NCI-H1105 (cell line): ENCODE measurements around the gene LEF1.
A peak's percentile ranks its signal among the peaks of the same experiment; 100 is the strongest.

ENCODE experiments used
- DNase-seq: peaks from one replicate; lab custom pipeline; 2025; lab: John Stamatoyannopoulos, UW

The LEF1 gene

GRCh38 chr4:108168671-108169523 lies at the start of gene LEF1:
LEF1 (minus strand) TSS chr4:108168932; CDS start chr4:108167767, 1,165 bp downstream.
- peak; percentile 54 for DNase-seq

- no peak for DNase-seq
These were observed 47.8 kb upstream of the LEF1 start for GRCh38 chr4:108216510-108216909.

GRCh38 chr4:108215055-108215454 lies 46.3 kb upstream of the LEF1 start:
- DNase-seq = no peak

GRCh38 chr4:108213723-108214122 lies 45.0 kb upstream of the LEF1 start:
- no peak for DNase-seq

GRCh38 chr4:108213308-108213707 lies 44.6 kb upstream of the LEF1 start:
- DNase-seq = no peak

- no peak for DNase-seq
These were observed 42.5 kb upstream of the LEF1 start for GRCh38 chr4:108210989-108211835.

GRCh38 chr4:108209489-108209888 lies 40.8 kb upstream of the LEF1 start:
- no peak for DNase-seq

GRCh38 chr4:108205859-108206258 lies 37.1 kb upstream of the LEF1 start:
- DNase-seq = no peak

- DNase-seq = no peak
These were observed 35.8 kb upstream of the LEF1 start for GRCh38 chr4:108204518-108204917.

- no peak for DNase-seq
These were observed 34.6 kb upstream of the LEF1 start for GRCh38 chr4:108203377-108203776.

- DNase-seq = no peak
These were observed 33.0 kb upstream of the LEF1 start for GRCh38 chr4:108201774-108202173.

GRCh38 chr4:108199881-108200280 lies 31.1 kb upstream of the LEF1 start:
- no peak for DNase-seq

- peak; percentile 3 for DNase-seq
These were observed 25.3 kb upstream of the LEF1 start for GRCh38 chr4:108193886-108194672.

GRCh38 chr4:108192935-108193334 lies 24.2 kb upstream of the LEF1 start:
- no peak for DNase-seq

- DNase-seq = no peak
These were observed 23.3 kb upstream of the LEF1 start for GRCh38 chr4:108192056-108192455.

- DNase-seq = no peak
These were observed 22.7 kb upstream of the LEF1 start for GRCh38 chr4:108191269-108191914.

- no peak for DNase-seq
These were observed 20.0 kb upstream of the LEF1 start for GRCh38 chr4:108188770-108189169.

GRCh38 chr4:108185252-108185651 lies 16.5 kb upstream of the LEF1 start:
- DNase-seq = no peak

GRCh38 chr4:108184453-108185049 lies 15.8 kb upstream of the LEF1 start:
- no peak for DNase-seq

GRCh38 chr4:108181704-108182103 lies 13.0 kb upstream of the LEF1 start:
- no peak for DNase-seq

- no peak for DNase-seq
These were observed 11.8 kb upstream of the LEF1 start for GRCh38 chr4:108180513-108180912.
